HG03196 (cell line): ENCODE data around the gene SEL1L2.

Experiments
- ATAC-seq: cut with Tn5 transposase; IDR thresholded peaks from one replicate; pipeline ENCODE4 v1.9.1; 2021; ENCODE audit not compliant: unreplicated experiment

The SEL1L2 gene

GRCh38 chr20:13870170-13870748 is 120.2 kb downstream of the SEL1L2 start:
- ATAC-seq: no peak

- ATAC-seq: no peak
These were observed 122.1 kb downstream of the SEL1L2 start for GRCh38 chr20:13868331-13868730.

GRCh38 chr20:13865791-13866351 is 124.5 kb downstream of the SEL1L2 start:
- no peak for ATAC-seq

- no peak for ATAC-seq
These were observed 125.3 kb downstream of the SEL1L2 start for GRCh38 chr20:13865156-13865555.

GRCh38 chr20:13863244-13863643 is 127.2 kb downstream of the SEL1L2 start:
- ATAC-seq: no peak

GRCh38 chr20:13862245-13862644 is 128.2 kb downstream of the SEL1L2 start:
- no peak for ATAC-seq

GRCh38 chr20:13858871-13859270 is 131.5 kb downstream of the SEL1L2 start:
- no peak for ATAC-seq

GRCh38 chr20:13858439-13858838 is 132.0 kb downstream of the SEL1L2 start:
- ATAC-seq: no peak

- ATAC-seq: no peak
These were observed 132.5 kb downstream of the SEL1L2 start for GRCh38 chr20:13857961-13858360.

GRCh38 chr20:13857304-13857703 is 133.1 kb downstream of the SEL1L2 start:
- no peak for ATAC-seq

GRCh38 chr20:13856354-13856753 is 134.1 kb downstream of the SEL1L2 start:
- no peak for ATAC-seq

- no peak for ATAC-seq
These were observed 134.8 kb downstream of the SEL1L2 start for GRCh38 chr20:13855613-13856012.

- no peak for ATAC-seq
These were observed 138.1 kb downstream of the SEL1L2 start for GRCh38 chr20:13852306-13852705.

GRCh38 chr20:13851279-13851678 is 139.1 kb downstream of the SEL1L2 start:
- no peak for ATAC-seq

GRCh38 chr20:13844296-13844695 is 146.1 kb downstream of the SEL1L2 start:
- no peak for ATAC-seq

GRCh38 chr20:13841206-13841605 is 149.2 kb downstream of the SEL1L2 start:
- ATAC-seq: no peak

GRCh38 chr20:13840093-13840465 is 150.3 kb downstream of the SEL1L2 start:
- no peak for ATAC-seq

GRCh38 chr20:13839421-13840092 is 150.9 kb downstream of the SEL1L2 start:
- ATAC-seq: no peak

- no peak for ATAC-seq
These were observed 151.8 kb downstream of the SEL1L2 start for GRCh38 chr20:13838664-13839063.

- no peak for ATAC-seq
These were observed 158.9 kb downstream of the SEL1L2 start for GRCh38 chr20:13831476-13831875.

- no peak for ATAC-seq
These were observed 164.9 kb downstream of the SEL1L2 start for GRCh38 chr20:13825465-13825864.

- no peak for ATAC-seq
These were observed 166.0 kb downstream of the SEL1L2 start for GRCh38 chr20:13824459-13824858.

- no peak for ATAC-seq
These were observed 168.0 kb downstream of the SEL1L2 start for GRCh38 chr20:13822459-13822858.
